ENCODE results near the gene MPI. TPM values are rescaled to one million over a fixed set of nuclear protein-coding genes. Genes with fewer than 3 reads are reported as not detected.
A peak's percentile ranks its signal among the peaks of the same experiment; 100 is the strongest.

The MPI gene
- total and polyA plus RNA-seq, 2 of the 8 experiments (the other 6 are each of a cell fraction or from before 2014, with no cell fraction given), result 31.0 to 74.8 TPM

DNA sequence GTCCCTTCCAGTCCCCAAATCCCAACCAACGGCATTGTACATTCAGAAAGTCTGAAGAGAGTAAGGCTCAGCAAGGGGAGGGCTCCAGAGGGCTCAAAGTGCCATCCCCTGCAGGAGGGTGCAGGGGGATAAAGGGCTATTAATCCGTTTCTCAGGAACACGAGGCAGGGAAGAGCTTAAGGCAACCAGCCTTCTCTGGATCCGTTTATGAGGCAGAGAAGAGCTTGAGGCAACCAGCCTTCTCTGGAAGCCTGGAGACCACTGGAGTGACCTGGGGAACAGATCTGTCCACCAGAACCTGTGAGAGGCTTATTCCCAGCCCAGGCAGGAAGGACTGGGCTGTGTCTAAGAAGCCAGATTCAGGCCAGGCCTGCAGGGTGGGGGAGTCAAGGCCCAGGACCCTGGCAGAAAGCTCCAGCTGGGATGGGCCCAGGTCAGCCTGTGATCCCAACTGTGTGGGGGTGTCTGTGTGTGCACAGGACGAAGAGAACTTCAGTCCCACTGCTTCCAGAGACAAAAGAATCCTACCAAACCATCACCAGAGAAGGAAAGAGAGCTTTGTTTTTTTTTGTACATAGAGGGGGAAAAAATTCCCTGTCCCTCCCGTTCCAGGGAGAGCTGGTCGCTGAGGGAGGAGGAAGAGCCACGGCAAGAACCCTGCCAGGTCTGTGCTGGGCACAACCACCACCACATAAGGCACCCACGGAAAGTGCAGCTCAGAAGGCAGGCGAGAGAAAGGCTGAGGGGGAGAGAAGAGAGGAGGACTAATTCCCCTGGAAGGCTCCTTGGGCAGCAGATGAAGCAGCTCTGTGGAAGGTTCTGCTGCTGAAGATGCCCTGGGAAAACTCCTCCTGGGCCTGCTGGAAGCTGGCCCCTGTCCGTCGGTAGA, 45.3 kb upstream of the MPI start:
- Histone ChIP-seq H3K4me3 (ENCODE audit: extremely low read depth in 1 of 4, insufficient read depth in 2 of 4, low read depth in 3 of 4, low read length in 4 of 4) (no peak overlapping the region), H3K4me2 (ENCODE audit: insufficient read depth in 1 of 2, low read depth in 2 of 2, low read length in 2 of 2) (peak overlapping the region in 1 of 2 experiments; percentile 82; a peak in 3 of 4 replicates), H4K91ac (replicated peaks; ENCODE audit: insufficient read length, low read length) (no peak overlapping the region), H2AFZ (ENCODE audit: low read length) (no peak overlapping the region), H3K9me3 (ENCODE audit: insufficient read depth in 2 of 2, low read depth in 1 of 2, low read length in 1 of 2) (no peaks in the 10 kb centered on the region), H2AK5ac (ENCODE audit: low read depth, low read length) (no peak overlapping the region), H4K5ac (ENCODE audit: insufficient read length, low read depth, low read length) (no peak overlapping the region), H3K27ac (ENCODE audit: low read depth, low read length) (no peak overlapping the region), H3K9ac (replicated peaks in 1 of 4; ENCODE audit: extremely low read depth in 1 of 4, low read depth in 3 of 4, low read length in 3 of 4) (no peak overlapping the region), H3K36me3 (ENCODE audit: control insufficient read depth in 2 of 4, insufficient read depth in 4 of 4, low read length in 3 of 4) (peaks cover 3 to 18% (median 9%) of the 10 kb centered on the region in 4 experiments; a peak in 6 of 8 replicates), H3K79me1 (ENCODE audit: low read depth, low read length) (0 out of 2 replicates have a peak, but pooled peaks cover 2% of the 10 kb centered on the region), H2BK15ac (ENCODE audit: low read length) (no peak overlapping the region), H2BK20ac (ENCODE audit: low read length) (no peak overlapping the region), H2BK12ac (ENCODE audit: low read depth, low read length) (no peak overlapping the region), H3K56ac (replicated peaks; ENCODE audit: insufficient read length, low read depth, low read length) (no peak overlapping the region), H3K18ac (ENCODE audit: extremely low read depth, low read length) (no peak overlapping the region), H3K14ac (ENCODE audit: insufficient read length) (no peak overlapping the region), H3K4ac (replicated peaks; ENCODE audit: insufficient read length, low read depth, low read length) (no peak overlapping the region), H4K20me1 (replicated peaks in 1 of 2; ENCODE audit: control insufficient read depth in 1 of 2, insufficient read depth in 2 of 2, low read length in 2 of 2) (peaks cover 0 to 4% of the 10 kb centered on the region in 2 experiments), H3K27me3 (replicated peaks in 1 of 4; ENCODE audit: control insufficient read depth in 3 of 4, extremely low read depth in 1 of 4, insufficient read depth in 3 of 4, low read length in 3 of 4) (no peaks in the 10 kb centered on the region), H3K23me2 (ENCODE audit: low read depth, low read length) (peaks cover 7% of the 10 kb centered on the region; the same call in 1 of the 2 replicates), H3K23ac (ENCODE audit: insufficient read length) (no peak overlapping the region), H2BK5ac (ENCODE audit: low read depth, low read length) (no peak overlapping the region), H2BK120ac (replicated peaks; ENCODE audit: low read depth, low read length) (no peak overlapping the region), H3K4me1 (replicated peaks in 1 of 4; ENCODE audit: control insufficient read depth in 3 of 4, insufficient read depth in 4 of 4, low read length in 3 of 4) (peaks cover 0 to 13% (median 8%) of the 10 kb centered on the region in 4 experiments; a peak in 6 of 7 replicates), H3K79me2 (ENCODE audit: control insufficient read depth in 1 of 2, insufficient read depth in 2 of 2, low read length in 2 of 2) (no peaks in the 10 kb centered on the region), H4K8ac (ENCODE audit: extremely low read depth, insufficient read depth, low read length) (no peak overlapping the region)
- no peak for DNase-seq (ENCODE audit: low read depth in 1 of 2, low spot score in 2 of 2)
- 88% methylated on average over 12 of the region's 12 CpGs; no CpG with 5 or more reads in 1 of the 2 experiments for WGBS, 2 experiments (ENCODE audit: extremely low coverage in 1 of 2, insufficient coverage in 1 of 2, insufficient read length in 1 of 2, insufficient replicate concordance in 2 of 2, low coverage in 1 of 2, low lambda C conversion rate in 2 of 2, missing lambda C conversion rate in 1 of 2)
- no peak for FAIRE-seq
- TF ChIP-seq BACH1 (IDR thresholded peaks at IDR 0.05; ENCODE audit: low read length) (no peak), CBX8 (IDR thresholded peaks at IDR 0.05; ENCODE audit: borderline replicate concordance, low read depth, low read length) (no peak), NANOG (IDR thresholded peaks at IDR 0.05; ENCODE audit: insufficient read depth, low read depth, low read length, poor library complexity, severe bottlenecking) (no peak)
- ChIA-PET POLR2A (ENCODE audit: partially characterized antibody) (interaction anchor here (0.8 to 4.1 kb wide), 7 partner anchors 10 to 61 kb away, joined by 3 to 23 read pairs (median 3); no protein-coding TSS in a partner anchor), CTCF (ENCODE audit: partially characterized antibody) (interaction anchor here (0.6 to 2.5 kb wide), 20 partner anchors 8 to 463 kb away, joined by 3 to 24 read pairs (median 4); partner anchors contain the start of gene SCAMP5)
